ENCODE results near the gene UNC13B. TPM values are rescaled to one million over a fixed set of nuclear protein-coding genes. Genes with fewer than 3 reads are reported as not detected.

UNC13B gene
- total and polyA plus RNA-seq, 2 of the 13 experiments (the other 11 are each of a cell fraction or from before 2014, with no cell fraction given), result 14.0 to 18.3 TPM

DNA sequence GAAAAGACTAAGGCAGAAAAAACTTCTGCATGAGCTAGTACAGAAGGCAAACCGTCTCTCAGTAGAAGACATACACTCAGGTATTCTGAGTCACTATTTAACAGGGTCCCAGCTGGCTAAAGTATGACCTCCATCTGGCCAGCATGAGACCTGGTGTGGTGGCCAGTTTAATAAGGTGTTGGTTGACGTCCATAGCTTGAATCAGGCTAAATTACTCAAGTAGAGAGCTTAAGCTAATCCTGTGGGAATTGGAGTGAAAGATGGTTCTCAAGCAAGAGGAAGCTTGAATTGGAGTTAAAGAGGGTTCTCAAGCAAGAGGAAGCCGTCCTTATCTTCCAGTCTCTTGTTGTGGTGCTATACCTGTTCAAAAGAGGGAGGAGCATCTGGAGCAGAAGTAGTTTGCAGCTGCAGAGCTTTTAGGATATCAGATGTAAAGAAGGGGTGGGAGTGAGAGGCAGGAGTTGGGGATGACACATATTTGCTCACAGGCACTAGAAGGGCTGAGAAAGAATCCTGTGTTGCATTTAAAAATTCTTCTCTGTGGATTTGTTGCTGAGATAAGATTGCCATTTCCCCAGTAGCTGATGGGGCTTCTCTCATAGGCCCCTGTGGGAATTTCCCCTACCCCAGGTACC lies 192.0 kb downstream of the UNC13B start:
- H4K20me1 ChIP-seq (ENCODE audit: insufficient read depth, low read length), result no peaks in the 10 kb centered on the region
- H3K4me3 ChIP-seq (replicated peaks in 1 of 3; ENCODE audit: insufficient read depth in 1 of 3, low read depth in 2 of 3, low read length in 3 of 3), result no peak overlapping the region
- no peak overlapping the region for H2AFZ ChIP-seq (ENCODE audit: low read length)
- DNase-seq (ENCODE audit: low spot score), result no peak
- in situ Hi-C loops (cut with HindIII; ENCODE audit: extremely low pct_ligation_motif_present, low pct_unique_long_range_greater_than_20kb) (no loop called here), intact Hi-C loops (cut with micrococcal nuclease; ENCODE audit: unreplicated experiment) (no loop called here)
- no peaks in the 10 kb centered on the region for H3K4me1 ChIP-seq (ENCODE audit: insufficient read depth, low read length)
- ChIA-PET POLR2A (no interaction called here), CTCF (ENCODE audit: low intra/inter-chr PET ratio, low total read pairs) (no interaction called here)
- no peak for FAIRE-seq
- no peak overlapping the region for H3K27ac ChIP-seq (ENCODE audit: extremely low read length, insufficient read depth, low read length)
- no peaks in the 10 kb centered on the region for H3K79me2 ChIP-seq (ENCODE audit: insufficient read depth, low read length)
- no peak for ATAC-seq
- H3K36me3 ChIP-seq (replicated peaks in 1 of 2; ENCODE audit: control insufficient read depth in 1 of 2, insufficient read depth in 2 of 2, low read length in 2 of 2), result no peaks in the 10 kb centered on the region
- no peaks in the 10 kb centered on the region for H3K27me3 ChIP-seq (ENCODE audit: control insufficient read depth in 1 of 2, insufficient read depth in 2 of 2, low read length in 2 of 2)
- TF ChIP-seq, protein P1, sequence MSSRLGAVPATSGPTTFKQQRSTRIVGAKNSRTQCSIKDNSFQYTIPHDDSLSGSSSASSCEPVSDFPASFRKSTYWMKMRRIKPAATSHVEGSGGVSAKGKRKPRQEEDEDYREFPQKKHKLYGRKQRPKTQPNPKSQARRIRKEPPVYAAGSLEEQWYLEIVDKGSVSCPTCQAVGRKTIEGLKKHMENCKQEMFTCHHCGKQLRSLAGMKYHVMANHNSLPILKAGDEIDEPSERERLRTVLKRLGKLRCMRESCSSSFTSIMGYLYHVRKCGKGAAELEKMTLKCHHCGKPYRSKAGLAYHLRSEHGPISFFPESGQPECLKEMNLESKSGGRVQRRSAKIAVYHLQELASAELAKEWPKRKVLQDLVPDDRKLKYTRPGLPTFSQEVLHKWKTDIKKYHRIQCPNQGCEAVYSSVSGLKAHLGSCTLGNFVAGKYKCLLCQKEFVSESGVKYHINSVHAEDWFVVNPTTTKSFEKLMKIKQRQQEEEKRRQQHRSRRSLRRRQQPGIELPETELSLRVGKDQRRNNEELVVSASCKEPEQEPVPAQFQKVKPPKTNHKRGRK (CRISPR knock-in tag; IDR thresholded peaks at IDR 0.05), result no peak
- no peak for TF ChIP-seq RFXAP (CRISPR knock-in tag; IDR thresholded peaks at IDR 0.05; ENCODE audit: borderline replicate concordance)
- no TSS peak for BruUV-seq (replicated peaks)
- H3K9me3 ChIP-seq (ENCODE audit: low read length), result no peaks in the 10 kb centered on the region
- WGBS (ENCODE audit: low lambda C conversion rate), result 94% methylated on average over 3 of the region's 3 CpGs
- no peak overlapping the region for H3K9ac ChIP-seq (ENCODE audit: insufficient read depth, low read depth, low read length)
- H3K4me2 ChIP-seq (ENCODE audit: low read depth, low read length), result no peak overlapping the region

DNA sequence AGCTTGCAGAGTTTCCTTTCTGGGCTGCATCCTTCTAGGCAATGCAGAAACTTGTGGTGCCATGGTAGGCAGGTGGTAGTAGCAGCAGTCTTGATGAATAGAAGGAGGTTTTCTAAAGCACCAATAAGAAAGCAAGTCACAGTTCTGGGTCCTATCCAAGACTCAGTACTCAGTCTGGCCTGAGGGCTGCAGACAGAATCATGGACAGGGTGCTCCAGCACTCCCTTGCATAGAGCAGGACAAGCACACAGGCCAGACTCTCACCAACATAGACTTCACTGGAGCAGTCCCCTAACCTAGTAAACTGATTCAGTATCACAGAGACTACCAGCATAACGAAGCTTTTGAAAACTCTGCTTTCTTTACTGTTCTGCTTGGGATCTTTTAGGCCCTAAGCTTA lies 194.1 kb downstream of the UNC13B start:
- Histone ChIP-seq H3K27ac (ENCODE audit: extremely low read length, insufficient read depth, low read length) (no peak overlapping the region), H3K4me1 (ENCODE audit: insufficient read depth, low read length) (no peaks in the 10 kb centered on the region), H4K20me1 (ENCODE audit: insufficient read depth, low read length) (no peaks in the 10 kb centered on the region), H3K9me3 (ENCODE audit: low read length) (no peaks in the 10 kb centered on the region), H3K36me3 (replicated peaks in 1 of 2; ENCODE audit: control insufficient read depth in 1 of 2, insufficient read depth in 2 of 2, low read length in 2 of 2) (no peaks in the 10 kb centered on the region), H3K4me3 (replicated peaks in 1 of 3; ENCODE audit: insufficient read depth in 1 of 3, low read depth in 2 of 3, low read length in 3 of 3) (no peak overlapping the region), H3K4me2 (ENCODE audit: low read depth, low read length) (no peak overlapping the region), H3K9ac (ENCODE audit: insufficient read depth, low read depth, low read length) (no peak overlapping the region), H3K79me2 (ENCODE audit: insufficient read depth, low read length) (no peaks in the 10 kb centered on the region), H2AFZ (ENCODE audit: low read length) (no peak overlapping the region), H3K27me3 (ENCODE audit: control insufficient read depth in 1 of 2, insufficient read depth in 2 of 2, low read length in 2 of 2) (no peaks in the 10 kb centered on the region)
- CTCF ChIA-PET (ENCODE audit: low intra/inter-chr PET ratio, low total read pairs), result no interaction called here
- DNase-seq (ENCODE audit: low spot score) (no peak), FAIRE-seq (no peak), ATAC-seq (no peak)
- POLR2A ChIA-PET, result no interaction called here
- in situ Hi-C loops (cut with HindIII; ENCODE audit: extremely low pct_ligation_motif_present, low pct_unique_long_range_greater_than_20kb), result no loop called here
- no TSS peak for BruUV-seq (replicated peaks)
- intact Hi-C loops (cut with micrococcal nuclease; ENCODE audit: unreplicated experiment), result no loop called here
- 83% methylated on average over 1 of the region's 1 CpG for WGBS (ENCODE audit: low lambda C conversion rate)
- TF ChIP-seq ZNF747 (CRISPR knock-in tag; IDR thresholded peaks at IDR 0.05; ENCODE audit: borderline replicate concordance) (no peak), ARNT (IDR thresholded peaks at IDR 0.05) (no peak), HNF4G (IDR thresholded peaks at IDR 0.05; ENCODE audit: borderline replicate concordance, low read depth, low read length) (no peak), HNF4G (CRISPR knock-in tag; IDR thresholded peaks at IDR 0.05; ENCODE audit: borderline replicate concordance, low read depth) (no peak), NKX3-1 (CRISPR knock-in tag; IDR thresholded peaks at IDR 0.05) (no peak), SSRP1 (CRISPR knock-in tag; IDR thresholded peaks at IDR 0.05) (no peak), TRIM24 (CRISPR knock-in tag; IDR thresholded peaks at IDR 0.05) (no peak), MAZ (IDR thresholded peaks at IDR 0.05; ENCODE audit: borderline replicate concordance, low read depth, low read length) (no peak), MAZ (CRISPR knock-in tag; IDR thresholded peaks at IDR 0.05; ENCODE audit: low read depth) (no peak), ZSCAN20 (CRISPR knock-in tag; IDR thresholded peaks at IDR 0.05; ENCODE audit: borderline replicate concordance) (no peak), ZNF883 (CRISPR knock-in tag; IDR thresholded peaks at IDR 0.05; ENCODE audit: not compliant biosample characterization) (no peak), AHR (CRISPR knock-in tag; IDR thresholded peaks at IDR 0.05) (no peak)
- TF ChIP-seq, protein P2, sequence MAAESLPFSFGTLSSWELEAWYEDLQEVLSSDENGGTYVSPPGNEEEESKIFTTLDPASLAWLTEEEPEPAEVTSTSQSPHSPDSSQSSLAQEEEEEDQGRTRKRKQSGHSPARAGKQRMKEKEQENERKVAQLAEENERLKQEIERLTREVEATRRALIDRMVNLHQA (CRISPR knock-in tag; IDR thresholded peaks at IDR 0.05), result no peak
- TF ChIP-seq, protein P3, sequence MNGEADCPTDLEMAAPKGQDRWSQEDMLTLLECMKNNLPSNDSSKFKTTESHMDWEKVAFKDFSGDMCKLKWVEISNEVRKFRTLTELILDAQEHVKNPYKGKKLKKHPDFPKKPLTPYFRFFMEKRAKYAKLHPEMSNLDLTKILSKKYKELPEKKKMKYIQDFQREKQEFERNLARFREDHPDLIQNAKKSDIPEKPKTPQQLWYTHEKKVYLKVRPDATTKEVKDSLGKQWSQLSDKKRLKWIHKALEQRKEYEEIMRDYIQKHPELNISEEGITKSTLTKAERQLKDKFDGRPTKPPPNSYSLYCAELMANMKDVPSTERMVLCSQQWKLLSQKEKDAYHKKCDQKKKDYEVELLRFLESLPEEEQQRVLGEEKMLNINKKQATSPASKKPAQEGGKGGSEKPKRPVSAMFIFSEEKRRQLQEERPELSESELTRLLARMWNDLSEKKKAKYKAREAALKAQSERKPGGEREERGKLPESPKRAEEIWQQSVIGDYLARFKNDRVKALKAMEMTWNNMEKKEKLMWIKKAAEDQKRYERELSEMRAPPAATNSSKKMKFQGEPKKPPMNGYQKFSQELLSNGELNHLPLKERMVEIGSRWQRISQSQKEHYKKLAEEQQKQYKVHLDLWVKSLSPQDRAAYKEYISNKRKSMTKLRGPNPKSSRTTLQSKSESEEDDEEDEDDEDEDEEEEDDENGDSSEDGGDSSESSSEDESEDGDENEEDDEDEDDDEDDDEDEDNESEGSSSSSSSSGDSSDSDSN (CRISPR knock-in tag; IDR thresholded peaks at IDR 0.05), result no peak
